ENCODE data around the gene AGRN. TPM values are rescaled to one million over a fixed set of nuclear protein-coding genes. Genes with fewer than 3 reads are reported as not detected.
"Not testable (repeated sequence)": the region's sequence is repeated elsewhere in the genome, so short reads cannot be mapped to it uniquely, and the experiment has no call there.

AGRN gene
- total and polyA plus RNA-seq, 8 donors: 3.5 to 459 (median 50.5) TPM

DNA sequence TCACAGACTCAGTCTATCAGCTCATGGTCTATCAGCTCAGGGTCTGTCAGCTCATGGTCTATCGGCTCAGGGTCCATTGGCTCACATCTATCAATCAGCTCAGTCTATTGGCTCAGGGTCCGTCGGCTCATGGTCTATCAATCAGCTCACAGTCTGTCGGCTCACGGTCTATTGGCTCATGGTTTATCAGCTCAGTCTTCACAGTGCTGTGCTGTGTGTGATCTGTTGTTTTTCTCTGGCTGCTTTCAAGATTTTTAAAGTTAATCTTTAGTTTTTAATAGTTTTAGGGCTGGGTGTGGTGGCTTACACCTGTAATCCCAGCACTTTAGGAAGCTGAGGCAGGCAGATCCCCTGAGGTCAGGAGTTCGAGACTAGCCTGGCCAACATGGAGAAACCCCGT is 81.6 kb downstream of the AGRN start:
- H3K27me3 ChIP-seq: no peaks in the 10 kb centered on the region
- peak in 1 of 2 donors; percentile 20 for DNase-seq
- WGBS, 5 donors: 89 to 96% (median 95%) methylated on average over 7 of the region's 7 CpGs
- no peaks in the 10 kb centered on the region for H3K4me1 ChIP-seq
- H3K36me3 ChIP-seq: no peaks in the 10 kb centered on the region
- no peaks in the 10 kb centered on the region for H3K9me3 ChIP-seq
- intact Hi-C loops (cut with DNase I; ENCODE audit: low total_unique reads): no loop called here
- H3K4me3 ChIP-seq: no peak overlapping the region
- TF ChIP-seq POLR2AphosphoS5 (IDR thresholded peaks at IDR 0.05) (no peak), POLR2A (IDR thresholded peaks at IDR 0.05) (no peak), EP300 (IDR thresholded peaks at IDR 0.05) (no peak)
- TF ChIP-seq, protein P1, sequence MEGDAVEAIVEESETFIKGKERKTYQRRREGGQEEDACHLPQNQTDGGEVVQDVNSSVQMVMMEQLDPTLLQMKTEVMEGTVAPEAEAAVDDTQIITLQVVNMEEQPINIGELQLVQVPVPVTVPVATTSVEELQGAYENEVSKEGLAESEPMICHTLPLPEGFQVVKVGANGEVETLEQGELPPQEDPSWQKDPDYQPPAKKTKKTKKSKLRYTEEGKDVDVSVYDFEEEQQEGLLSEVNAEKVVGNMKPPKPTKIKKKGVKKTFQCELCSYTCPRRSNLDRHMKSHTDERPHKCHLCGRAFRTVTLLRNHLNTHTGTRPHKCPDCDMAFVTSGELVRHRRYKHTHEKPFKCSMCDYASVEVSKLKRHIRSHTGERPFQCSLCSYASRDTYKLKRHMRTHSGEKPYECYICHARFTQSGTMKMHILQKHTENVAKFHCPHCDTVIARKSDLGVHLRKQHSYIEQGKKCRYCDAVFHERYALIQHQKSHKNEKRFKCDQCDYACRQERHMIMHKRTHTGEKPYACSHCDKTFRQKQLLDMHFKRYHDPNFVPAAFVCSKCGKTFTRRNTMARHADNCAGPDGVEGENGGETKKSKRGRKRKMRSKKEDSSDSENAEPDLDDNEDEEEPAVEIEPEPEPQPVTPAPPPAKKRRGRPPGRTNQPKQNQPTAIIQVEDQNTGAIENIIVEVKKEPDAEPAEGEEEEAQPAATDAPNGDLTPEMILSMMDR (IDR thresholded peaks at IDR 0.05): no peak
- no peak overlapping the region for H3K27ac ChIP-seq

DNA sequence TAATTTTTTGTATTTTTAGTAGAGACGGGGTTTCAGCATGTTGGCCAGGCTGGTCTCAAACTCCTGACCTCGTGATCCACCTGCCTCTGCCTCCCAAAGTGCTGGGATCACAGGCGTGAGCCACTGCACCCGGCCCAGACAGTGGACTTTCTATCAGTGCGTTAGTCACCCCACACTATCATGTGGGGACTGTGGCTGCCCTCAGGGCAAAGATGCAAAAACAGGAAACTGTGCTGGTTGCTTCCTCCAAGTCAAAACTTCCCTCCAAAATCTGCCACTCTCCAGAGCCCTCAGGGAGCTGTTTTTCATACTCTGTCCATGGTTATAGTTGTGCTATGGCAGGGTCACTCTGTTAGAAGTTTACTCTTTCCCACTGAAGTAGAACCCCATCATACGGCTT is 84.2 kb downstream of the AGRN start:
- H3K9me3 ChIP-seq; H3K27me3 ChIP-seq; H3K4me3 ChIP-seq; H3K4me1 ChIP-seq; DNase-seq; H3K27ac ChIP-seq; intact Hi-C loops (cut with DNase I; ENCODE audit: low total_unique reads); H3K36me3 ChIP-seq: not testable (repeated sequence)
- 73 to 83% (median 75%) methylated on average over 3 to 6 of the region's 6 CpGs for WGBS, 5 donors

Small RNA genes within 50 kb of the gene (small RNA-seq; reads per million reads assigned to genes)
- gene AL645608.3: 0 reads per million in 4 donors

Other genes starting within 250 kb of the AGRN start
- gene SAMD11, start 96.2 kb upstream of the AGRN start, total RNA-seq: 1 to 10 TPM in 4 of 5 donors, not detected in 1; 3.6 to 9.8 (median 4.7) TPM
- 10 to 100 TPM in 1 of 3 donors, 1 to 10 TPM in 2; 3.5 to 23.3 (median 4.3) TPM for gene SAMD11, start 96.2 kb upstream of the AGRN start, polyA plus RNA-seq
- 10 to 100 TPM; 30.4 to 69.2 (median 40.3) TPM for gene NOC2L, start 60.9 kb upstream of the AGRN start, total RNA-seq
- 10 to 100 TPM; 33.5 to 57.9 (median 50.1) TPM for gene NOC2L, start 60.9 kb upstream of the AGRN start, polyA plus RNA-seq
- 10 to 100 TPM in 2 of 5 donors, 1 to 10 TPM in 3; 1.7 to 99.9 (median 8.1) TPM for gene KLHL17, start 59.5 kb upstream of the AGRN start, total RNA-seq
- 10 to 100 TPM in 1 of 3 donors, 1 to 10 TPM in 2; 6.0 to 19.3 (median 7.2) TPM for gene KLHL17, start 59.5 kb upstream of the AGRN start, polyA plus RNA-seq
- gene PLEKHN1, start 53.6 kb upstream of the AGRN start, total RNA-seq: 10 to 100 TPM in 1 of 5 donors, under 1 TPM in 3, not detected in 1; 0.29 to 29.2 (median 0.50) TPM
- gene PLEKHN1, start 53.6 kb upstream of the AGRN start, polyA plus RNA-seq: 10 to 100 TPM in 1 of 3 donors, 1 to 10 TPM in 1, not detected in 1; 2.9 to 13.6 TPM
- gene PERM1, start 38.0 kb upstream of the AGRN start, total RNA-seq: under 1 TPM in 1 of 5 donors, not detected in 4; 0.43 TPM
- under 1 TPM; 0.37 to 0.88 (median 0.46) TPM for gene PERM1, start 38.0 kb upstream of the AGRN start, polyA plus RNA-seq
- gene HES4, start 20.0 kb upstream of the AGRN start, total RNA-seq: 100 to 1,000 TPM in 1 of 5 donors, 10 to 100 TPM in 3, not detected in 1; 14.9 to 212 (median 60.8) TPM
- 10 to 100 TPM in 2 of 3 donors, 1 to 10 TPM in 1; 4.0 to 29.3 (median 13.4) TPM for gene HES4, start 20.0 kb upstream of the AGRN start, polyA plus RNA-seq
- 10 to 100 TPM; 16.3 to 84.6 (median 19.3) TPM for gene ISG15, start 6.6 kb upstream of the AGRN start, total RNA-seq
- gene ISG15, start 6.6 kb upstream of the AGRN start, polyA plus RNA-seq: 100 to 1,000 TPM in 1 of 3 donors, 10 to 100 TPM in 2; 78.1 to 105 (median 97.1) TPM
- gene RNF223, start 54.2 kb downstream of the AGRN start, total RNA-seq: 1 to 10 TPM in 2 of 5 donors, not detected in 3; 1.4 to 5.9 TPM
- gene RNF223, start 54.2 kb downstream of the AGRN start, polyA plus RNA-seq: 1 to 10 TPM; 3.2 to 8.1 (median 3.4) TPM
- gene C1orf159, start 96.0 kb downstream of the AGRN start, total RNA-seq: 10 to 100 TPM; 15.8 to 67.0 (median 33.8) TPM
- gene C1orf159, start 96.0 kb downstream of the AGRN start, polyA plus RNA-seq: 10 to 100 TPM; 10.2 to 17.1 (median 12.8) TPM
- gene TTLL10, start 153.8 kb downstream of the AGRN start, total RNA-seq: 1 to 10 TPM in 1 of 5 donors, not detected in 4; 6.4 TPM
- under 1 TPM in 2 of 3 donors, not detected in 1; 0.13 to 0.46 TPM for gene TTLL10, start 153.8 kb downstream of the AGRN start, polyA plus RNA-seq
- 10 to 100 TPM in 1 of 5 donors, 1 to 10 TPM in 1, not detected in 3; 1.7 to 11.9 TPM for gene TNFRSF18, start 186.5 kb downstream of the AGRN start, total RNA-seq
- 1 to 10 TPM in 1 of 3 donors, under 1 TPM in 1, not detected in 1; 0.37 to 3.6 TPM for gene TNFRSF18, start 186.5 kb downstream of the AGRN start, polyA plus RNA-seq
- gene TNFRSF4, start 194.0 kb downstream of the AGRN start, total RNA-seq: under 1 TPM in 1 of 5 donors, not detected in 4; 0.55 TPM
- 1 to 10 TPM; 1.7 to 4.5 (median 4.2) TPM for gene TNFRSF4, start 194.0 kb downstream of the AGRN start, polyA plus RNA-seq
- 100 to 1,000 TPM in 2 of 5 donors, 10 to 100 TPM in 3; 50.3 to 404 (median 65.3) TPM for gene SDF4, start 211.9 kb downstream of the AGRN start, total RNA-seq
- gene SDF4, start 211.9 kb downstream of the AGRN start, polyA plus RNA-seq: 10 to 100 TPM; 50.4 to 83.6 (median 61.9) TPM
- 10 to 100 TPM in 1 of 5 donors, 1 to 10 TPM in 3, not detected in 1; 1.8 to 13.8 (median 8.1) TPM for gene B3GALT6, start 212.1 kb downstream of the AGRN start, total RNA-seq
- 1 to 10 TPM; 3.7 to 9.7 (median 6.7) TPM for gene B3GALT6, start 212.1 kb downstream of the AGRN start, polyA plus RNA-seq
- 10 to 100 TPM in 2 of 5 donors, 1 to 10 TPM in 2, not detected in 1; 1.5 to 21.3 (median 6.4) TPM for gene C1QTNF12, start 226.6 kb downstream of the AGRN start, total RNA-seq
- gene C1QTNF12, start 226.6 kb downstream of the AGRN start, polyA plus RNA-seq: 1 to 10 TPM in 2 of 3 donors, not detected in 1; 1.6 to 3.2 TPM